Esophagus muscularis mucosa (tissue), 3 donors: ENCODE data around the gene SLC25A33.

Source experiments
- POLR2A ChIP-seq: fragments of 450-650 bp; IDR thresholded peaks from one replicate; pipeline ENCODE4 v1.6.1; 2017; ENCODE audit warnings: antibody characterized with exemption, moderate library complexity, mild to moderate bottlenecking, low read depth
- TF ChIP-seq, protein P1 (sequence below), 3 experiments: fragments of 200-600 bp in 2 of 3; fragments of 450-650 bp in 1 of 3; sonication (generic) in 2 of 3; IDR thresholded peaks; one replicate each; pipeline ENCODE4 v1.5.1; 2017 to 2019; ENCODE audit warnings: antibody characterized with exemption in 3 of 3, mild to moderate bottlenecking in 2 of 3, moderate library complexity in 1 of 3

DNA sequence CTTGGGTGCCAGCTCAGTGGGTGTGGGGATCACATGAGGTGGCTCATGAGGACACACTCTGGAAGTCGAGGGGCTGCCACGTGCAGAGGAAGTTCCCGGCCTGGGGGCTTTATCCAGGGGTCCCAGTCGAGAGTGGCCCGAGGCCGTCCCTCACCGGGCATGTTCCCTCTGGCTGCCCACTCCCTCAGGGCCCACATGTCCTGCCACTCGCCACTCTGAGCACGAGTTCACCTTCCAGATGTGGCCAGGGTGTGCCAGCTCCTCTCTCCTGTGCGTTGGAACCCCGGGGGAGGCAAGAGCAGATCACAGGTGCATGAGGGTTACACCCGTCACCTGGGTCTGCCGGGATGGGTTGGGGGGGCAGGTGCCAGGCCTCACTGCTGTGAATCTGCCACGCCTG is 64.0 kb downstream of the SLC25A33 start:
- TF ChIP-seq POLR2A: no peak
- TF ChIP-seq, protein P1, sequence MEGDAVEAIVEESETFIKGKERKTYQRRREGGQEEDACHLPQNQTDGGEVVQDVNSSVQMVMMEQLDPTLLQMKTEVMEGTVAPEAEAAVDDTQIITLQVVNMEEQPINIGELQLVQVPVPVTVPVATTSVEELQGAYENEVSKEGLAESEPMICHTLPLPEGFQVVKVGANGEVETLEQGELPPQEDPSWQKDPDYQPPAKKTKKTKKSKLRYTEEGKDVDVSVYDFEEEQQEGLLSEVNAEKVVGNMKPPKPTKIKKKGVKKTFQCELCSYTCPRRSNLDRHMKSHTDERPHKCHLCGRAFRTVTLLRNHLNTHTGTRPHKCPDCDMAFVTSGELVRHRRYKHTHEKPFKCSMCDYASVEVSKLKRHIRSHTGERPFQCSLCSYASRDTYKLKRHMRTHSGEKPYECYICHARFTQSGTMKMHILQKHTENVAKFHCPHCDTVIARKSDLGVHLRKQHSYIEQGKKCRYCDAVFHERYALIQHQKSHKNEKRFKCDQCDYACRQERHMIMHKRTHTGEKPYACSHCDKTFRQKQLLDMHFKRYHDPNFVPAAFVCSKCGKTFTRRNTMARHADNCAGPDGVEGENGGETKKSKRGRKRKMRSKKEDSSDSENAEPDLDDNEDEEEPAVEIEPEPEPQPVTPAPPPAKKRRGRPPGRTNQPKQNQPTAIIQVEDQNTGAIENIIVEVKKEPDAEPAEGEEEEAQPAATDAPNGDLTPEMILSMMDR (IDR thresholded peaks at IDR 0.05): no peak
